HEK293 (cell line): ENCODE data around the gene DNAI1.

Experiments
- CTCF ChIA-PET: fragments of 350-600 bp; formaldehyde crosslinking; extraction: SDS; loops from one replicate; lab custom pipeline; 2021; ENCODE audit warnings: antibody characterized with exemption; lab: Yijun Ruan, JAX
- POLR2A ChIA-PET: fragments of 300-600 bp; formaldehyde crosslinking; extraction: SDS; loops from one replicate; lab custom pipeline; 2020; ENCODE audit warnings: antibody characterized with exemption, inconsistent platforms; lab: Yijun Ruan, JAX
- H3K27ac ChIP-seq: fragments of 200-500 bp; sonication (Bioruptor generic); 2 replicates; pipeline ENCODE4 v1.5.1; 2014; ENCODE audit warnings: low read depth, low read length, control low read depth, inconsistent platforms; ENCODE audit errors: extremely low read depth
- H3K36me3 ChIP-seq, 2 experiments: fragments of 200-500 bp in 1 of 2; sonication (Bioruptor generic) in 1 of 2; 1 replicate in 1 of 2; 2 replicates in 1 of 2; pipeline ENCODE4 v1.5.1; 2014 to 2017; ENCODE audit warnings: inconsistent platforms in 2 of 2, low read length in 2 of 2; ENCODE audit not compliant: control insufficient read depth in 2 of 2, insufficient read depth in 1 of 2
- H3K4me1 ChIP-seq: fragments of 200-500 bp; sonication (Bioruptor generic); 2 replicates; pipeline ENCODE4 v1.5.1; 2014; ENCODE audit warnings: mild to moderate bottlenecking, low read length, inconsistent platforms; ENCODE audit not compliant: control insufficient read depth, insufficient read depth
- H3K4me3 ChIP-seq: 2 replicates; pipeline ENCODE4 v1.5.1; 2011; ENCODE audit warnings: low read depth, mild to moderate bottlenecking, control low read depth, low read length, moderate library complexity
- H3K9me3 ChIP-seq: fragments of 200-500 bp; sonication (Bioruptor generic); 2 replicates; pipeline ENCODE4 v1.5.1; 2014; ENCODE audit warnings: low read depth, low read length, inconsistent platforms; ENCODE audit not compliant: control insufficient read depth, insufficient read depth
- BCL11B ChIP-seq: fragments of 450-650 bp; formaldehyde crosslinking; IDR thresholded peaks from 2 replicates; pipeline ENCODE4 v1.5.1; 2016; ENCODE audit warnings: low read depth, missing biosample characterization, missing genetic modification characterization
- KLF9 ChIP-seq: fragments of 450-650 bp; formaldehyde crosslinking; IDR thresholded peaks from 2 replicates; pipeline ENCODE4 v1.5.1; 2016; ENCODE audit warnings: missing biosample characterization, missing genetic modification characterization, low read depth
- PRDM4 ChIP-seq: fragments of 450-650 bp; formaldehyde crosslinking; IDR thresholded peaks from 2 replicates; pipeline ENCODE4 v1.5.1; 2017; ENCODE audit warnings: missing biosample characterization, missing genetic modification characterization
- SCRT2 ChIP-seq: fragments of 450-650 bp; formaldehyde crosslinking; IDR thresholded peaks from 2 replicates; pipeline ENCODE4 v1.5.1; 2016; ENCODE audit warnings: missing biosample characterization, missing genetic modification characterization
- TRIM28 ChIP-seq: IDR thresholded peaks from 2 replicates; pipeline ENCODE4 v1.6.1; 2011; ENCODE audit warnings: low read length, control low read depth, borderline replicate concordance
- YY1 ChIP-seq: fragments of 450-650 bp; formaldehyde crosslinking; IDR thresholded peaks from 2 replicates; pipeline ENCODE4 v1.5.1; 2018; ENCODE audit warnings: missing biosample characterization, missing genetic modification characterization
- ZBTB48 ChIP-seq: fragments of 450-650 bp; formaldehyde crosslinking; IDR thresholded peaks from 2 replicates; pipeline ENCODE4 v1.5.1; 2016; ENCODE audit warnings: missing biosample characterization, missing genetic modification characterization
- ZNF146 ChIP-seq: fragments of 450-650 bp; formaldehyde crosslinking; IDR thresholded peaks from 2 replicates; pipeline ENCODE4 v1.5.1; 2016; ENCODE audit warnings: missing biosample characterization, missing genetic modification characterization
- ZNF16 ChIP-seq: fragments of 450-650 bp; formaldehyde crosslinking; IDR thresholded peaks from 2 replicates; pipeline ENCODE4 v1.5.1; 2016; ENCODE audit warnings: low read depth, missing biosample characterization, missing genetic modification characterization
- ZNF174 ChIP-seq: fragments of 450-650 bp; formaldehyde crosslinking; IDR thresholded peaks from 2 replicates; pipeline ENCODE4 v1.5.0; 2017; ENCODE audit warnings: missing biosample characterization, mild to moderate bottlenecking, missing genetic modification characterization
- ZNF175 ChIP-seq: fragments of 450-650 bp; formaldehyde crosslinking; IDR thresholded peaks from 2 replicates; pipeline ENCODE4 v1.5.1; 2016; ENCODE audit warnings: missing biosample characterization, missing genetic modification characterization
- ZNF211 ChIP-seq: fragments of 450-650 bp; formaldehyde crosslinking; IDR thresholded peaks from 2 replicates; pipeline ENCODE4 v1.5.1; 2016; ENCODE audit warnings: low read depth, missing biosample characterization, missing genetic modification characterization
- ZNF221 ChIP-seq: fragments of 450-650 bp; formaldehyde crosslinking; IDR thresholded peaks from 2 replicates; pipeline ENCODE4 v1.5.1; 2017; ENCODE audit warnings: missing biosample characterization, missing genetic modification characterization, borderline replicate concordance
- ZNF501 ChIP-seq: fragments of 450-650 bp; formaldehyde crosslinking; IDR thresholded peaks from 2 replicates; pipeline ENCODE4 v1.5.1; 2016; ENCODE audit warnings: missing biosample characterization, missing genetic modification characterization
- ZNF549 ChIP-seq: fragments of 450-650 bp; IDR thresholded peaks from 2 replicates; pipeline ENCODE4 v1.5.1; 2018; ENCODE audit warnings: missing biosample characterization, missing genetic modification characterization, mild to moderate bottlenecking, inconsistent platforms, moderate library complexity
- ZNF701 ChIP-seq: fragments of 450-650 bp; formaldehyde crosslinking; IDR thresholded peaks from 2 replicates; pipeline ENCODE4 v1.5.1; 2016; ENCODE audit warnings: missing biosample characterization, missing genetic modification characterization
- ZNF785 ChIP-seq: fragments of 450-650 bp; formaldehyde crosslinking; IDR thresholded peaks from 2 replicates; pipeline ENCODE4 v1.5.1; 2016; ENCODE audit warnings: missing biosample characterization, missing genetic modification characterization
- ZSCAN18 ChIP-seq: fragments of 450-650 bp; formaldehyde crosslinking; IDR thresholded peaks from 2 replicates; pipeline ENCODE4 v1.5.1; 2016; ENCODE audit warnings: missing biosample characterization, missing genetic modification characterization
- TF ChIP-seq, protein P1 (sequence below): fragments of 450-650 bp; formaldehyde crosslinking; IDR thresholded peaks from 2 replicates; pipeline ENCODE4 v1.5.1; 2016; ENCODE audit warnings: missing biosample characterization, missing genetic modification characterization
- TF ChIP-seq, protein P2 (sequence below): fragments of 450-650 bp; formaldehyde crosslinking; IDR thresholded peaks from 2 replicates; pipeline ENCODE4 v1.5.1; 2016; ENCODE audit warnings: missing biosample characterization, missing genetic modification characterization

Gene DNAI1

DNA sequence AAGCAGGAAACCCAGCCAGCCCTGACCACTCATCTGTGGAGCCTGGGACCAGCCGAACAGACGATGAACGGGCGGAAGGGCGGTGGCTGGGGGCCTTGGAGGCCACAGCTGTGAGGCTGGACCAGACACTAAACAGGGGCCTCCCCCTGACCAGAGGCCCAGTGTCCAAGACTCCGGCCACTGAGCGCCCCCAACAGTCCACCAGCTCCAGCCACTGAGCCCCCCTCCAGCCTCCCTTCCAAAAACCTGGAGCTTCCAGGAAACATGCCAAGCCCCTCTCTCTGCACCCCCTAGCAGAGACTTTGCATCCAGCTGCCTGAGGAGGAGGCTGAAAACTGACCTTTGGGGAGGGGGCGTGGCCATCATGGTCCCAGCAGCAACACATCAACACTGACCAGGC lies 107.7 kb downstream of the DNAI1 start:
- TF ChIP-seq ZNF701 (tag by site-specific recombination) (no peak), KLF9 (tag by site-specific recombination) (0 out of 2 replicates have a peak, but pooled peaks have one; percentile 30)
- CTCF ChIA-PET, result interaction anchor here (0.7 to 1.0 kb wide), 2 partner anchors 10 to 14 kb away, joined by 3 read pairs; no protein-coding TSS in a partner anchor

DNA sequence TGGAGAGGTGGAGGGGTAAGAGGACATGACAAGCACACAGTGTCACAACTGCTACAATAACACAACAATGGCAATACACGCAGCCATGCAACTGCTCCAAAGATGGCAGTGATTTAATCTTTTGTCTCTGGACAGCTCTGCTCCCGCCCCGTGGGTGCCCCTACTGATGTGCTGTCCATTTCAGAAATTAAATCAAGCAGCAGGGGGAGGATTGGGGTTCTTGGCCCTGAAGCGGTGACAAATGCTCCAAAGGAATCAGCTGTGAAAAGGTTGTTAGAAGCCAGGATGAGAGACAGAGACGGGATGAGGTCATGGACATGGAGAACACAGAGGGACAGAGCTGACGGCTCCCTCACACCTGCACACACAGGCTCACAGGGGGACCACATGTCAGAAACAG lies 108.4 kb downstream of the DNAI1 start:
- CTCF ChIA-PET, result interaction anchor here (1.0 kb wide), 1 partner anchor 9 kb away, joined by 3 read pairs; no protein-coding TSS in a partner anchor
- Histone ChIP-seq H3K27ac (no peak overlapping the region), H3K9me3 (no peaks in the 10 kb centered on the region), H3K36me3 (no peaks in the 10 kb centered on the region), H3K4me1 (no peaks in the 10 kb centered on the region), H3K4me3 (no peak overlapping the region)
- POLR2A ChIA-PET, result no interaction called here
- no peak for TF ChIP-seq ZNF211
- no peak for TF ChIP-seq SCRT2 (tag by site-specific recombination)
- TF ChIP-seq ZNF501 (tag by site-specific recombination), result no peak
- no peak for TF ChIP-seq TRIM28
- no peak for TF ChIP-seq YY1 (tag by site-specific recombination)
- no peak for TF ChIP-seq ZNF785 (tag by site-specific recombination)
- no peak for TF ChIP-seq ZNF16 (tag by site-specific recombination)
- no peak for TF ChIP-seq ZNF174 (tag by site-specific recombination)
- TF ChIP-seq ZBTB48, result no peak
- TF ChIP-seq PRDM4 (tag by site-specific recombination), result no peak
- no peak for TF ChIP-seq ZNF146 (tag by site-specific recombination)
- TF ChIP-seq, protein P1, sequence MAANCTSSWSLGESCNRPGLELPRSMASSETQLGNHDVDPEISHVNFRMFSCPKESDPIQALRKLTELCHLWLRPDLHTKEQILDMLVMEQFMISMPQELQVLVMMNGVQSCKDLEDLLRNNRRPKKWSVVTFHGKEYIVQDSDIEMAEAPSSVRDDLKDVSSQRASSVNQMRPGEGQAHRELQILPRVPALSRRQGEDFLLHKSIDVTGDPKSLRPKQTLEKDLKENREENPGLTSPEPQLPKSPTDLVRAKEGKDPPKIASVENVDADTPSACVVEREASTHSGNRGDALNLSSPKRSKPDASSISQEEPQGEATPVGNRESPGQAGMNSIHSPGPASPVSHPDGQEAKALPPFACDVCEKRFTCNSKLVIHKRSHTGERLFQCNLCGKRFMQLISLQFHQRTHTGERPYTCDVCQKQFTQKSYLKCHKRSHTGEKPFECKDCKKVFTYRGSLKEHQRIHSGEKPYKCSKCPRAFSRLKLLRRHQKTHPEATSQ (tag by site-specific recombination), result no peak
- TF ChIP-seq ZNF549, result no peak
- TF ChIP-seq ZSCAN18 (tag by site-specific recombination), result no peak
- no peak for TF ChIP-seq ZNF175 (tag by site-specific recombination)
- no peak for TF ChIP-seq BCL11B (tag by site-specific recombination)
- no peak for TF ChIP-seq ZNF221 (tag by site-specific recombination)
- TF ChIP-seq, protein P2, sequence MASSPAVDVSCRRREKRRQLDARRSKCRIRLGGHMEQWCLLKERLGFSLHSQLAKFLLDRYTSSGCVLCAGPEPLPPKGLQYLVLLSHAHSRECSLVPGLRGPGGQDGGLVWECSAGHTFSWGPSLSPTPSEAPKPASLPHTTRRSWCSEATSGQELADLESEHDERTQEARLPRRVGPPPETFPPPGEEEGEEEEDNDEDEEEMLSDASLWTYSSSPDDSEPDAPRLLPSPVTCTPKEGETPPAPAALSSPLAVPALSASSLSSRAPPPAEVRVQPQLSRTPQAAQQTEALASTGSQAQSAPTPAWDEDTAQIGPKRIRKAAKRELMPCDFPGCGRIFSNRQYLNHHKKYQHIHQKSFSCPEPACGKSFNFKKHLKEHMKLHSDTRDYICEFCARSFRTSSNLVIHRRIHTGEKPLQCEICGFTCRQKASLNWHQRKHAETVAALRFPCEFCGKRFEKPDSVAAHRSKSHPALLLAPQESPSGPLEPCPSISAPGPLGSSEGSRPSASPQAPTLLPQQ (tag by site-specific recombination), result no peak

More for the DNA sequence above, 107.7 kb downstream of the DNAI1 start:
- POLR2A ChIA-PET, result no interaction called here
- Histone ChIP-seq H3K4me1 (no peaks in the 10 kb centered on the region), H3K9me3 (no peaks in the 10 kb centered on the region), H3K36me3 (no peaks in the 10 kb centered on the region), H3K27ac (no peak overlapping the region), H3K4me3 (no peak overlapping the region)
